Muscle layer of colon (tissue), 2 donors: ENCODE data around the gene UBE2S.

Experiments
- H3K27ac ChIP-seq: one replicate; pipeline ENCODE4 v1.7.0; 2013; ENCODE audit warnings: low read depth, mild to moderate bottlenecking, low read length, moderate library complexity
- H3K27me3 ChIP-seq, 2 donors: one replicate each; pipeline ENCODE4 v1.7.0; 2013; ENCODE audit warnings: low read length in 2 of 2, mild to moderate bottlenecking in 2 of 2; ENCODE audit not compliant: insufficient read depth in 2 of 2, control insufficient read depth in 1 of 2
- H3K36me3 ChIP-seq: one replicate; pipeline ENCODE4 v1.7.0; 2013; ENCODE audit warnings: mild to moderate bottlenecking, low read length; ENCODE audit not compliant: insufficient read depth
- H3K4me1 ChIP-seq: one replicate; pipeline ENCODE4 v1.7.0; 2013; ENCODE audit warnings: mild to moderate bottlenecking, low read length; ENCODE audit not compliant: insufficient read depth
- H3K4me3 ChIP-seq, 2 donors: one replicate each; pipeline ENCODE4 v1.7.0; 2013; ENCODE audit warnings: low read length in 2 of 2, low read depth in 1 of 2, mild to moderate bottlenecking in 1 of 2, moderate library complexity in 1 of 2
- H3K9ac ChIP-seq: one replicate; pipeline ENCODE4 v1.7.0; 2013; ENCODE audit warnings: low read length
- H3K9me3 ChIP-seq: one replicate; pipeline ENCODE4 v1.7.0; 2013; ENCODE audit warnings: mild to moderate bottlenecking, low read length
- donor health status: abdominal sarcoma.
- donor health status: Adenocarcinoma of cecum.

The UBE2S gene

DNA sequence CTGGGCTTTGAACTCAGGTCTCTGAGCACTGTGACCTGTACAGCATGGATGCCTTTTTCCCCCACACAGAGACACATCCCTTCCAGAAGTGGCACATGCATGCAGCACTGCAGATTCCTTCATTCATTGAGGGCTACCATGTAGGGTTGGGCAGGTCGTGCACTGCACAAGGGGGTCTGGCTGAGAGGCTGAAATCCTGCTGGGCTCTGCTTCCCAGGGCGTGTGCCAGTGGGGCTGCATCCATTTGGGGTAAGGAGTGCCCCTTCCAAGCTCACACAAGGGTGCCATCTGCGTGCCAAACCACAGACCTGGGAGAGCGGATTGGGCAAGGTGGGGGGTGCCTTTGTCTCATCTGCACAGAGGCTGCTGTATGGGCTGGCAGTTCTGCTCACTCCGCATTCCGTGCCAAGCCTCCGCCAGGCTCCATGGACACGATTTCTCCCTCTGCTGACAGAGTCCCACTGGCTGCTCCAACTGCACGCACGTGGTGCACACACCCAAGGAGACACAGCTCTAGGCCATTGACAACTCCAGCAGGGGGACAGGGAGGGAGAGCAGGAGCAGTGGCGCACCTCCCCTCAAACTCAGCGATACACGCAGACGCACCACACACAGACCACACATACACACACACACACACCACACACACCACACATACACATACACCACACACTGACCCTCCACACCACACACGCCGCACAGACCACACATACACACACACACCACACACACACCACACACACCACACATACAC is 40.0 kb upstream of the UBE2S start:
- Histone ChIP-seq H3K27ac (no peak overlapping the region), H3K27me3 (peaks cover 47 to 68% of the 10 kb centered on the region in 2 donors), H3K9me3 (no peaks in the 10 kb centered on the region), H3K4me1 (peaks cover 6% of the 10 kb centered on the region), H3K9ac (no peak overlapping the region), H3K4me3 (no peak overlapping the region), H3K36me3 (no peaks in the 10 kb centered on the region)

DNA sequence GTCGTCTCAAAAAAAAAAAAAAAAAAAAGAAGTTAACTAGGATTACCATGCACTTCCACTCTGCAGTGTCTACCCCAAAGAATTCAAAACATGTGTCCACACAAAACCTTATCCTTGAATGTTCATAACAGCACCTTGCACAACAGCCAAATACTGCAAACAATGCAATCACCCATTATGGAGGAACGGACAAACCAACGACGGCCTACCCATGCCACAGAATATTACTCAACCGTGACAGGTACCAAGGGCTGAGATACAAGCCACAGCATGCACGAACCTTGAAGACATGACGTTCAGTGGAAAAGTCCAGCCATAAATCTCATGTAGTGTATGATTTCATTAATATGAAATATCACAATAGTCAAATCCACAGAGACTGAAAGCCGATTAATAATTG is 38.5 kb upstream of the UBE2S start:
- H3K36me3 ChIP-seq: no peaks in the 10 kb centered on the region
- H3K4me3 ChIP-seq: no peak overlapping the region
- H3K27me3 ChIP-seq: peaks cover 47 to 67% of the 10 kb centered on the region in 2 donors
- H3K9me3 ChIP-seq: no peaks in the 10 kb centered on the region
- no peaks in the 10 kb centered on the region for H3K4me1 ChIP-seq
- no peak overlapping the region for H3K9ac ChIP-seq
- H3K27ac ChIP-seq: no peak overlapping the region

DNA sequence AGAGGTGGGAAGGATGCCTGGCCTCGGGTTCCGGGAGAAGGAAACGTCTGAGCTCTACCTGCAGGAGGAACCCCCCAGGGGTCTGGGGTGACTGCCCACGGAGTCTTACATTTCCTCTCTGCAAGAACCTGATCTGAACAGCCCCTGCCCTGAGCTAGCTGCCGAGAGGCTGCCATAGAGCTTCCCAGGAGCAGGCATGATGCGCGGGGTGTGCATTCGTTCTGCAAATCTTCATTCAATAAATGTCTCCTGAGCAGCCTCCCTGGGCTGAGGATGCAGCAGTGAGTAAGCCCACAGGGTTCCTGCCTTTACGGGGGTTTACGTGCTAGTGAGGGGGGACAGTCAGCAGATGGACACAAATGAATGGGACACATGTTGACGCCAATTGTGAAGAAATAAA is 37.1 kb upstream of the UBE2S start:
- H3K27me3 ChIP-seq: peaks cover 46 to 67% of the 10 kb centered on the region in 2 donors
- H3K9ac ChIP-seq: no peak overlapping the region
- no peak overlapping the region for H3K27ac ChIP-seq
- H3K4me1 ChIP-seq: no peaks in the 10 kb centered on the region
- no peak overlapping the region for H3K4me3 ChIP-seq
- no peaks in the 10 kb centered on the region for H3K9me3 ChIP-seq
- no peaks in the 10 kb centered on the region for H3K36me3 ChIP-seq

DNA sequence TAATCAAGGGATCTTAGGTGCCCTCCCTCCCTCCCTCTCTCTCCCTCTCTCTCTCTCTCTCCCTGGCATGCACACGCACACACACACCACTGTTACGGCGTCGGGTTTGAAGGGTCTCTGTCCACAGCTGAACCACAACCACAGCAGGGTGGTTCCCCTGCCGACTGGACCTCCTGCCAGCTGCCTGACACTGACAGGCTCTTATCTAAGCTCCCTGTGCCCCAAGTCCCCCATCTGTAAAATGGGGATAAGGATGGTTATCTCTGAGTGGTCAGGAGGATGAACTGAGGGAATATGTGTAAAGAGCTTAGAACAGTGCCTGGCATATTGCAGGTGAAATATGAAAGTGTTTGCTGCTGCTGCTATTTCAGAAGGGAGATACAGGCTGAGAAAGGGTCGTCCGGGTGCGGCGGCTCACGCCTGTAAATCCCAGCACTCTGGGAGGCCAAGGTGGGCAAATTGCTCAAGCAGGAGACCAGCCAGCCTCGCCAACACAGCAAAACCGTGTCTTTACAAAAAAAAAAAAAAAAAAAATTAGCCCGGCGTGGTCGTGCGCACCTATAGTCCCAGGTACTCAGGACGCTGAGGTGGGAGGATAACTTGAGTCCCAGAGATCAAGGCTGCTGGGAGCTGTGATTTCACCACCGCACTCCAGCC is 36.4 kb upstream of the UBE2S start:
- no peak overlapping the region for H3K27ac ChIP-seq
- no peak overlapping the region for H3K9ac ChIP-seq
- H3K36me3 ChIP-seq: no peaks in the 10 kb centered on the region
- H3K27me3 ChIP-seq: peaks cover 46 to 67% of the 10 kb centered on the region in 2 donors
- H3K9me3 ChIP-seq: no peaks in the 10 kb centered on the region
- no peaks in the 10 kb centered on the region for H3K4me1 ChIP-seq
- H3K4me3 ChIP-seq: no peak overlapping the region

DNA sequence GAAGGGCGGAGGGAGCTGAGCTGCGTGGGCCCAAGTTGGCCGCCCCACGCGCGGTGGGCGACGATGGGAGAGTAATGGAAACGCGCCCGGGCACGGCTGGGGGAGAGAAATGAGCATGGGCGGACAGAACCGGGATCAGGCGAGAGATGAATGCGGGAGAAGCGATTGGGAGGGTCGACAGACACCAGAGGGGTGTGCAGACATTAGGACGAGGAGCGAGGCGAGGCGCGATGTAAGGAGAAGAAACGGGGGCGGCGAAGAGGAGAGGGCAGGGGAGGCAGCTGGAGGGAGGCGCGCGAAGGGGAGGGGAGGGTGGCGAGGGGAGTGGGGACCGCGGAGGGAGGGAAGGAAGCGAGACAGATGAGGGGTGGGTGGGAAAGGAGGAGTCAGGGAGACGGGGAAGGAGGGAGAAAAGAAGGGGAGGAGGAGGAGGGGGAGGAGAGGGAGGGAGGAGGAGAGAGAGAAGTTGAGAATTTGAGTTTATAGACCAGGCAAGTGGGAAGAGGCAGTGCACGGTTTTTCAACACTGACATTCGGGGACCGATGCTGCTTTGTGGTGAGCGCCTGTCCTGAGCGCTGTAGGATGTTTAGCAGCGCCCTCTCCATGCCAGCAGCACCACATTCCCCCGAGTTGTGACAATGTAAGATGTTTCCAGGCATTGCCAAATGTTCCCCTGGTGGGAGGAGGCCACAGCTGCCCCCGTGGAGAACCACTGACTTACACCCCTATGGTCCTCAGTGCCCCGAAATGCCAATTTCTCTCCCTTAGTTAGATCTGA is 35.6 kb upstream of the UBE2S start, which contains the start of gene SHISA7:
TSS of gene SHISA7 (minus strand) at position 256 of the 779 bp plus-strand sequence. CDS start 437 bp downstream, outside the sequence.
- Histone ChIP-seq H3K4me1 (no peaks in the 10 kb centered on the region), H3K9me3 (no peaks in the 10 kb centered on the region), H3K9ac (no peak within 1 kb of the TSS), H3K4me3 (no peak within 1 kb of the TSS), H3K27ac (no peak within 1 kb of the TSS), H3K27me3 (peaks cover 43 to 70% of the 10 kb centered on the region in 2 donors), H3K36me3 (no peaks in the 10 kb centered on the region)

DNA sequence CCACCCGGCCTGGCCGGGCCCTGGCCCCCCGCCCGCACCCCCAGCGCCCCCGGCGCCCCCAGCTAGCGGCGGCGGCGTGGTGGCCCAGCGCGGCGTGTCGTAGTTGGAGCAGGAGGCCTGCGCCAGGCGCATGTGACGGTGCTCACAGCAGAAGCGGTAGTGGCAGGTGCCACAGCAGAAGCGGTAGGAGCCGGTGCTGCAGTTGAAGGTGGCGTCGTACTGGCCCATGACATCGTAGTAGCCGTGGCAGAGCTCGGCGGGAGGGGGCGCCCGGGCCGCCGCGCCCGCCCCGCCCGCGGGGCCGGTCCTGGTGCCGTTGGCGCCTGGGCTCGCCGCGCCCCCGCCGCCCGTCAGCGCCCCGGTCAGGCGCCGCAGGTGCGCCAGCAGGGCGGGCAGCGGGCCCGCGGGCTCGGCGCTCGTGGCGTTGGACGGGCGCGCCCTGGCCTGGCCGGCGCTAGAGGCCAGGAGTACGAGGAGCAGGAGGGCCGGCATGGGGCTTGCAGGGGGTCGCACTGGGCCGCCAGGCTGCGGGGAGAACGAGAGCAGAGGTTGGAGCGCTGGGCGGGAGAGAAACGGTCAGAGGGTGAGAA is 34.9 kb upstream of the UBE2S start:
- H3K4me3 ChIP-seq: no peak overlapping the region
- no peaks in the 10 kb centered on the region for H3K9me3 ChIP-seq

DNA sequence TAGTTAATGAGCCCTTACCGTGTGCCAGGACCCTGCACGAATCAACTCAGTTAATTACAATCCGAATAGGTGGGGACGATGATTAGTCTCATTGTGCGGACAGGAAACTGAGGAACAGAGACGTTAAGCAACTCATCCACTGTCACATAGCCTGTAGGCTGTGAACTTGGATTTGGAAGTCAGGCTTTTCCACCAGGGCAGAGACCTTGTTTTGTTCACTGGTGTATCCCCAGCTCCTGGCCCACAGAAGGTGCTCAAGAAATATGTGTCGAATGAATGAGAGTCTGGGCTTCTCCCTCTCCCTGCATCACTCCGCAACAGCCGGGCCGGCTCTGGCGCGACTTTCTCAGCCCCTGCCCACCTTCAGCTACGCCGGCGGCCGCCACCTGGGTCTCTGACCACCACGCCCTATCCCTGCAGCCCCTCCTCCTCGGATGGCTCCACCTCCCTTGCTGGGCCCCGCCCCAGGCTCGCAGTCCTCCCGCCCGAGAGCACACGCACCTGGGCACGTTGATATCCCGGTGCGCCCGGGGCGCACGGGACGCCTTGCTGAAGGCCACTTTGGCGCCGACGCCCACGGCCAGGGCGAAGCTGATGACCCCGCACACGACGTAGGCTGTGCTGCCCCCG is 34.2 kb upstream of the UBE2S start:
- Histone ChIP-seq H3K9me3 (no peaks in the 10 kb centered on the region), H3K36me3 (no peaks in the 10 kb centered on the region), H3K4me1 (no peaks in the 10 kb centered on the region), H3K9ac (no peak overlapping the region), H3K27ac (no peak overlapping the region), H3K4me3 (no peak overlapping the region), H3K27me3 (peaks cover 45 to 80% of the 10 kb centered on the region in 2 donors)

More for the DNA sequence above, 34.9 kb upstream of the UBE2S start:
- Histone ChIP-seq H3K27ac (no peak overlapping the region), H3K4me1 (no peaks in the 10 kb centered on the region), H3K36me3 (no peaks in the 10 kb centered on the region), H3K9ac (no peak overlapping the region), H3K27me3 (peaks cover 45 to 75% of the 10 kb centered on the region in 2 donors)

DNA sequence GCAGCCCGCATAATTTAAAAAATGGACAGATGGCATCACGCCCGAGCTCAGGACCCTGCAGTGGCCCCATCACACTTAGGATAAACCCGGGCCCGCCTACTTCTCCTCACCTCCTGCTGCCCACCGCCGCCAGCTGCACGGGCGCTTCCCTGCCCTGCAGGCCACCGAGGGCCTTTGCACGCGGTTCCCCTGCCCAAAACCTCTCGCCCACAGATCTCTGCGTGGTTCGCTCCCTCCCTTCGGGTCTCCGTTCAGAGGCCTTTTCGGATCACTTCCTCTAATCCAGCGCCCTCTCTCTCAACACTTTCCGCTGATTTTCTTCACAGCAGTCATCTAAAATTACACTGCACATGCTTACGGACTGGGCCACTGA is 33.7 kb upstream of the UBE2S start:
- Histone ChIP-seq H3K9me3 (no peaks in the 10 kb centered on the region), H3K4me1 (no peaks in the 10 kb centered on the region), H3K4me3 (no peak overlapping the region), H3K27me3 (peaks cover 45 to 80% of the 10 kb centered on the region in 2 donors), H3K36me3 (no peaks in the 10 kb centered on the region), H3K9ac (no peak overlapping the region), H3K27ac (no peak overlapping the region)

DNA sequence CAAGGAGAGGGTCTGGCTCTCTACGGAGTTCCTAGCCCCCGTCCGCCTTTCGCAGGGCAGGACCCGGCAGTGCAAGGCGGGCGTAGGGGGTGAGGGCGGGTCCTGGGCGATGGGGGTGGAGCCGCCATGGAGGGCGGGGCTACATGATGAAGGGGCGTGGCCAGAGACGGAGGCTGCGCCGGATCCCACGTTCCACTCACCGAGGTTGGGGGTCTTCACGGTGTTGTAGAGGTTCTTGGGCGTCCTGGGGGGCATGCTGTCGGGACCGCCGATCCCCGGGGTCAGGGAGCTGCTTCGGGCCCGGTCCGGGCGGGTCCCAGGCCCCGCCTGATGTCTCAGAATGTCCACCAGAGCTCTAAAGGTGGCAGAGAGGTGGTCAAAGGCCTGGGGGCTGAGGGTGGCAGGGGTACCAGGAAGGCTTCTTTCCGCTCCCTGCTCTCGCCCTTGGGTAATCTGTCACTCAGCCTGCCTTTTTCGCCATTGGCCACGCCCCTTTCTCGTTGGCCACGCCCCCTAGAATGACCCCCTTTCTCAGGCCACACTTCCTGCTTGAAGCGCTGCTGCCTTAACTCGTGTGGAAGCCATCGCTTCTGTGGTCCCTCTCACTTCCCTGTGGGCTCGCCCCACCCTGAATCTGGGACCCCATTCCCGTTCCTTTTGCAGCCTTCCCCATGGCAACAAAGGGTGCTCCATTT is 33.0 kb upstream of the UBE2S start:
- Histone ChIP-seq H3K9ac (no peak overlapping the region), H3K36me3 (no peaks in the 10 kb centered on the region), H3K4me1 (no peaks in the 10 kb centered on the region), H3K27ac (no peak overlapping the region), H3K4me3 (no peak overlapping the region), H3K27me3 (peaks cover 45 to 80% of the 10 kb centered on the region in 2 donors), H3K9me3 (no peaks in the 10 kb centered on the region)

DNA sequence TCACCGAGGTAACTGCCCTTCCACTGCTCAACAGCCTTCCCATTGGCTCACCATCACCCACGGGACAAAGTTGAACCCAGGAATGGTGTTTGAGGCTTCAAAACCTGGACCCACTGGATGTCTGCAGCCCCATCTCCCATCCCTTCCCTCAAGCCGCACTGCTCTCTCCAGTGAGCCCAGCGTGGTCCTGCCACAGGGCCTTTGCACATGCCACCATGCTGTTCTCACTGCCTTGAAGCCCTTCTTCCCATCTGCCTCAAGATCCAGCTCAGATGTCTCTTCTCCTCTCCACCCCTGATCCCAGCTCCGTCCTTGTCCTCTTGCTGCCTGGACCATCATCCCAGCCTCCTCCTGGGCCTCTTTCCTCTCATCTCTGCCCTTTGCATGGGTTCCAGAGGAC is 31.5 kb upstream of the UBE2S start:
- Histone ChIP-seq H3K4me1 (no peaks in the 10 kb centered on the region), H3K27me3 (peaks cover 49 to 66% of the 10 kb centered on the region in 2 donors), H3K36me3 (no peaks in the 10 kb centered on the region), H3K4me3 (no peak overlapping the region), H3K9me3 (no peaks in the 10 kb centered on the region), H3K9ac (no peak overlapping the region), H3K27ac (no peak overlapping the region)
